Tibial nerve (tissue), 4 donors: ENCODE data around the gene PCBP1.

ENCODE experiments used
- EP300 ChIP-seq, 2 donors: sonication (generic); formaldehyde crosslinking; IDR thresholded peaks; one replicate each; pipeline ENCODE4 v1.6.1; 2017; ENCODE audit warnings: antibody characterized with exemption in 2 of 2, mild to moderate bottlenecking in 1 of 2
- POLR2A ChIP-seq, 2 donors: fragments of 450-650 bp; IDR thresholded peaks; one replicate each; pipeline ENCODE4 v1.6.1; 2017; ENCODE audit warnings: antibody characterized with exemption in 2 of 2, mild to moderate bottlenecking in 2 of 2, moderate library complexity in 2 of 2
- TF ChIP-seq, protein P1 (sequence below), 5 experiments: fragments of 200-600 bp in 3 of 5; fragments of 450-650 bp in 2 of 5; sonication (generic) in 3 of 5; IDR thresholded peaks; one replicate each; pipeline ENCODE4 v1.5.1; 2016 to 2019; ENCODE audit warnings: antibody characterized with exemption in 5 of 5, mild to moderate bottlenecking in 3 of 5, moderate library complexity in 2 of 5

DNA sequence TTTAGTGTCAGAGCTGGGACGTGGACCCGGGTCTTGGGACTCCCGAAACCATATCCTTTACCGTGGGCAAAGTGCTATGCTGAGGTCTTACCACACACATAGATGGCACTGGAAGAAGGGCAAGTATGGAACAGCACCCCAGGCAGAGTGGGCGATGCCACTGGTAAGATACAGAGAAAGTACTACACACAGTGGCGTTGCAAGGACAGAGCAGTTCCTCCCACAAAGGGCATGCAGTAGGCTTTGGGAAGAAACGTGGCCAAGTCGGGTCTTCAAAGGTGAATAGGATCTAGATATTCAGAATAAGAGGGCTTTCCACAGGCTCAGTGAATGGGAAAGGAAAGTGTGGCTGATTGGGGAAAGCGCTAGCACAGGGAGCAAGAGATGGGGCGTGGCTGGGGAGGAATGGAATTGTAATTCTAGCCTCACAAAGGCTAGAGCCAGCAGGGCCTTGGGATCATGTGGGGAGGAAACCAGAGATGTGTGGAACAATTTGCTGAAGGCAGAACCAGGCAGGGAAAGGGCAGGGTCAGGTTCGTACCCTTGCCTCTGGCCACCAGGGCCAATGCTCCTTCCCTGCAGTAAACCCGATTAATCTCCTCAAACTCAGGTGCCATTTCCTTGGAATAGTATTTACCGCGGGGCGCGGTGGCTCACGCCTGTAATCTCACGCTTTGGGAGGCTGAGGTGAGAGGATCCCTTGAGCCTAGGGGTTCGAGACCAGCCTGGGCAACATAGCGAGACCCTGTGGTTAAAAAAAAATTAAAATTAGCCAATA is 36.0 kb downstream of the PCBP1 start:
- TF ChIP-seq, protein P1, sequence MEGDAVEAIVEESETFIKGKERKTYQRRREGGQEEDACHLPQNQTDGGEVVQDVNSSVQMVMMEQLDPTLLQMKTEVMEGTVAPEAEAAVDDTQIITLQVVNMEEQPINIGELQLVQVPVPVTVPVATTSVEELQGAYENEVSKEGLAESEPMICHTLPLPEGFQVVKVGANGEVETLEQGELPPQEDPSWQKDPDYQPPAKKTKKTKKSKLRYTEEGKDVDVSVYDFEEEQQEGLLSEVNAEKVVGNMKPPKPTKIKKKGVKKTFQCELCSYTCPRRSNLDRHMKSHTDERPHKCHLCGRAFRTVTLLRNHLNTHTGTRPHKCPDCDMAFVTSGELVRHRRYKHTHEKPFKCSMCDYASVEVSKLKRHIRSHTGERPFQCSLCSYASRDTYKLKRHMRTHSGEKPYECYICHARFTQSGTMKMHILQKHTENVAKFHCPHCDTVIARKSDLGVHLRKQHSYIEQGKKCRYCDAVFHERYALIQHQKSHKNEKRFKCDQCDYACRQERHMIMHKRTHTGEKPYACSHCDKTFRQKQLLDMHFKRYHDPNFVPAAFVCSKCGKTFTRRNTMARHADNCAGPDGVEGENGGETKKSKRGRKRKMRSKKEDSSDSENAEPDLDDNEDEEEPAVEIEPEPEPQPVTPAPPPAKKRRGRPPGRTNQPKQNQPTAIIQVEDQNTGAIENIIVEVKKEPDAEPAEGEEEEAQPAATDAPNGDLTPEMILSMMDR (IDR thresholded peaks at IDR 0.05), result peak in 1 of 5 experiments; percentile 25
- peak in 1 of 2 donors; percentile 62 for TF ChIP-seq EP300 (IDR thresholded peaks at IDR 0.05)
- peak in 1 of 2 donors; percentile 29 for TF ChIP-seq POLR2A (IDR thresholded peaks at IDR 0.05)
